HUES6 (cell line): Measurements from ENCODE around the gene RNU5D-1.

Source experiments
- H3K27ac ChIP-seq: 2 replicates; pipeline ENCODE4 v1.7.0; 2013; ENCODE audit warnings: low read depth, mild to moderate bottlenecking, low read length, inconsistent platforms
- H3K27me3 ChIP-seq: 2 replicates; pipeline ENCODE4 v1.6.1; 2013; ENCODE audit warnings: low read length; ENCODE audit not compliant: control insufficient read depth, insufficient read depth
- H3K36me3 ChIP-seq: 2 replicates; pipeline ENCODE4 v1.6.1; 2013; ENCODE audit warnings: low read length; ENCODE audit not compliant: control insufficient read depth, insufficient read depth
- H3K4me1 ChIP-seq: 2 replicates; pipeline ENCODE4 v1.6.1; 2013; ENCODE audit warnings: low read length; ENCODE audit not compliant: control insufficient read depth, insufficient read depth
- H3K4me3 ChIP-seq: 2 replicates; pipeline ENCODE4 v1.5.1; 2013; ENCODE audit warnings: low read depth, low read length
- H3K9ac ChIP-seq: one replicate; pipeline ENCODE4 v1.6.1; 2013; ENCODE audit warnings: mild to moderate bottlenecking, low read length
- H3K9me3 ChIP-seq: 2 replicates; pipeline ENCODE4 v1.6.1; 2013; ENCODE audit warnings: low read depth, low read length; ENCODE audit not compliant: control insufficient read depth, insufficient read depth

The RNU5D-1 gene

GRCh38 chr1:44684525-44684924, 46.4 kb downstream of the RNU5D-1 start:
- Histone ChIP-seq H3K36me3 (no peaks in the 10 kb centered on the region), H3K9ac (no peak overlapping the region), H3K9me3 (no peaks in the 10 kb centered on the region), H3K4me1 (peaks cover 26% of the 10 kb centered on the region), H3K4me3 (no peak overlapping the region), H3K27me3 (no peaks in the 10 kb centered on the region), H3K27ac (no peak overlapping the region)

GRCh38 chr1:44682883-44683265, 48.1 kb downstream of the RNU5D-1 start:
- Histone ChIP-seq H3K27me3 (no peaks in the 10 kb centered on the region), H3K9me3 (no peaks in the 10 kb centered on the region), H3K4me1 (peaks cover 15% of the 10 kb centered on the region), H3K27ac (no peak overlapping the region), H3K4me3 (no peak overlapping the region), H3K9ac (no peak overlapping the region), H3K36me3 (no peaks in the 10 kb centered on the region)

GRCh38 chr1:44681905-44682882, 48.8 kb downstream of the RNU5D-1 start:
- Histone ChIP-seq H3K9ac (no peak overlapping the region), H3K27ac (no peak overlapping the region), H3K36me3 (no peaks in the 10 kb centered on the region), H3K9me3 (no peaks in the 10 kb centered on the region), H3K27me3 (no peaks in the 10 kb centered on the region), H3K4me1 (peaks cover 18% of the 10 kb centered on the region), H3K4me3 (peak overlapping the region; percentile 5; the same call in 1 of the 2 replicates)
